ENCODE data around the gene SLC39A5.
"Not testable (repeated sequence)": the region's sequence is repeated elsewhere in the genome, so short reads cannot be mapped to it uniquely, and the experiment has no call there.

SLC39A5 gene

DNA sequence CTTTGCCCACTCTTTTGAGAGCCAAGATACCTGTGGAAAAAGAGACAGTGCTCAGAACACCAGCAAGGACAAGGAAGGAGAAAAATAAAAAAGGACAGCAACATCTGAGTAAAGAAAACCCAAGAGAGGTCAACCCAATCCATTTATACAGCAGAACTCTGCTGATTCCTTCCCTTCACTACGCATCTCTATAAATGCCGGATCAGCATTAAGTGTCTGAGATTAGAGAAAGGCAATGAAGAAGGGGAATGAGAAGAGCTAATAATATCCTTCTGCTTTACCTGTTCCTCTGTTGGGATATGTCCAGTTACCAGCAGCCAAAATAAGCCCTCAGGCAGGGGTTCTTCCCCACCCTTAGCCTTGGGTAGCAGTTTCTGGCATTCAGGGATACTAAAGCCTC lies 52.7 kb downstream of the SLC39A5 start:
- no peak for DNase-seq

DNA sequence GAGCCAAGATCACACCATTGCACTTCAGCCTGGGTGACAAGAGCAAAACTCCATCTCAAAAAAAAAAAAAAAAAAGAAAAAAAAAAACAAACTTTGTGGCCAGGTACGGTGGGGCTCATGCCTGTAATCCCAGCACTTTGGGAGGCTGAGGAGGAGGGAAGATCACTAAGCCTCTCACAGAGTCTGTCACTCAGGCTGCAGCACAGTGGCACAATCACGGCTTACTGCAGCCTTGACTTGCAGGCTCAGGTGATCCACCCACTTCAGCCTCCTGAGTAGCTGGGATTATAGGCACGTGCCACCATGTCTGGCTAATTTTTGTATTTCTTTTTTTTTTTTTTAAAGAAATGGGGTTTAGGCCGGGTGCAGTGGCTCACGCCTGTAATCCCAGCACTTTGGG lies 54.4 kb downstream of the SLC39A5 start:
- DNase-seq: not testable (repeated sequence)

DNA sequence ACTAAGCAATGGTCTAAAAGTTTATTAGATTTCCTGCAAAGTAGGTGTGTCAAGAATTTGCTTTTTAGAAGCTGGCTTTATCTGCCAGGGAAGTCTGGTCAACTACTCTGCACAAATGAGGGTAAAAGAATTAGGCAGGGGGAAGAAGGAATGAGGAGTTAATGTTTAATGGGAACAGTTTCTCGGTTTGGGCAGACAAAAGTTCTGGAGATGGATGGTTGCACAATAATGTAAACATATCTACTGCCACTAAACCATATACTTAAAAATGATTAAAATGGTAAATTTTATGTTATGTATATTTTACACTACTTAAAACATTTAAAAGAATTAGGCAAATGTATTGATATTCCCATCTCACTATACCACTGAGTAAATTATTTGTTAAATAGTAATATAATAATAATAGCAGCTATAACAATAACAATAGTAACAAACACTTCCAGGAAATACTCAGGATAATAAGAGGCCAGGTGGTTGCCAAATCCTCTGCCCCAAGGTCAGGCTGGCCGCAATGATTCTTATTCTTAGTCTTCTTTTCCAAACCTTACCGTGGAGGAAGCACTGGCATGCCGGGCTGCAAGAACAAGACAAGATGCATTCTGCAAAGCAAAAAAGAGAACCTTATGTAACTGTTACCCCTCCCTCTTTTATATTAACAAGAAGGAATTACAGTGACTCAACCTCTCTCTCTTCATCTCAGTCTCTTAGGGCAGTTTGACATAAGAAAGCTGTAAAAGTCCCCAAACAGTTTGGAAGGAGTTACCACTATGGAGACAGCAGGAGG lies 56.4 kb downstream of the SLC39A5 start:
- no peak for DNase-seq
